GM15510 (cell line): ENCODE results near the gene BTN2A1.

ENCODE experiments used
- POLR2A ChIP-seq: IDR thresholded peaks from 3 replicates; pipeline ENCODE4 v1.6.1; 2011; ENCODE audit warnings: borderline replicate concordance; ENCODE audit not compliant: insufficient read length; ENCODE audit errors: extremely low read depth

The BTN2A1 gene

DNA sequence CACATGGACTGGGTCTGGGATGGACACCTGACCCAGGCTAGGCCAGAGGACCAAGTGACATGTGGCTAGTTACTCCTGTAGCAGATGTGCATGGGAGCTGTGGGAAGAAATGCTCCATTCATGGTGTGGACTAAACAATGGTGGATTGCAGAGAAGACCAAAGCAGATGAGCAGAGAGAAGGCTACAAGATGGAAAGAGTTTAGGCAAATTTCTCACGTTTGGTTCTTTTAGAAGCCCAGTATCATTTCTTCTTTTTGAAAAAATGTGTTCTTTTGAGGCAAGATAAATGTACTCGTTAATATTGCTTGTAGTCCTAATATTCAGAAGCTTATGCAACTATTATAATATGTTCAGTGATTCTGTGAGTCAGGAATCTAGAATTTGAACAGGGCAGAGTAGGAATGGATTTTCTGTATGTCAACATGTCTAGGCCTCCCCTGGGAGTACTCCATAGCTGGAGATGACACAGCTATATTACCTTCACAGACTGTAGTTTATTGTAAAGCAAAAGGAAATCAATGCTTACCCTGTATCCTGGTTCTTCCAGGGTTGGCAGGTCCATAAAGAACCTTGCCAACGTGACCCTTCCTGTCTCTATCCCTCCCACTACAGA lies 2.3 kb upstream of the BTN2A1 start:
- no peak for TF ChIP-seq POLR2A

DNA sequence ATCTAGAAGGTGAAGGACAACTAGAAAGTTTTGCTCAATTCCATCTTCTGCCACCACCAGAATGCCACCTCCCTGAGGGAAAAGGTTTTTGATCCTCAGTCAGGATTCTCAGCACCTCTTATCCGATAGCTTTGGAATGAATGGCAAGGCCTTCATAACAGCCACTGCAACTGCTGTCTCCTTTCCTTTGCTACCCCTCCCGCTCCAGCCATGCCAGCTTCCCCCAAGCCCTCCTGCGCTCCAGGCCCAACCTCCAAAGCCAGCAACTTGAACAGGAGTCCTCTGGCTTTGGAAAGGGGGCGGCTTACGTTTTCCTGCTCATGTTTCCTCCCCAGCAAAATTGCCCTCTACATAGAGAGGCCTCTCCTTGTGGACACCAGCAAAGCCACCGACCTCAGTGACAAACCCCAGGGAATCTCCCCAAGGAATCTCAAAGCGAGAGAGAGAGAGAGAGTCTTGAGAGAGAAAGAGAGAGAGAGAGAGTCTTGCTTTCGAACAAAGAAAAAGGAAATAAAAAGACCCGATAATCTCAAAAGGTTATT lies 420 bp upstream of the BTN2A1 start:
- no peak for TF ChIP-seq POLR2A

DNA sequence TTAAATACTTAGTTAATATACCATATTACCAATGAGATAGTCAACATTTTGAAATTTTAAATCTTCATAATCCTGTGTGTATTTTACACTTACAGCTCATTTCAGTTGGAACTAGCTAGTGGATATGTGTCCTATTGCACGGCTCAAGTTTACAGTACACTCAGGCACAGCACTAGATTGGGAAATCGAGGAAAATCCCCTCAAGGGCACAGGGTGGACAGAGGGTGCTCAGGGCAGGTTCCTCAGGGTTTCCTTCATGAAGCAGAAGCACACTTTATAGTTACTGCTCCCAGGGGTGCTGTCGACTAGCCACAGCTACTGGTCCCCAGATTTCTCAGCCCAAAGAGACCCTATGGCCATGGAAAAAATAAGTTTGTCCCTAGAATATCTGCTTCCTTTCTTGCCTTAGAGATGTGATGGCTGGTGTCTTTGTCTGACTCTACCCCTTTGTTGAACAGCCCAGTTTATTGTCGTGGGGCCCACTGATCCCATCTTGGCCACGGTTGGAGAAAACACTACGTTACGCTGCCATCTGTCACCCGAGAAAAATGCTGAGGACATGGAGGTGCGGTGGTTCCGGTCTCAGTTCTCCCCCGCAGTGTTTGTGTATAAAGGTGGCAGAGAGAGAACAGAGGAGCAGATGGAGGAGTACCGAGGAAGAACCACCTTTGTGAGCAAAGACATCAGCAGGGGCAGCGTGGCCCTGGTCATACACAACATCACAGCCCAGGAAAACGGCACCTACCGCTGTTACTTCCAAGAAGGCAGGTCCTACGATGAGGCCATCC lies 1.5 kb downstream of the BTN2A1 start:
- no peak for TF ChIP-seq POLR2A

DNA sequence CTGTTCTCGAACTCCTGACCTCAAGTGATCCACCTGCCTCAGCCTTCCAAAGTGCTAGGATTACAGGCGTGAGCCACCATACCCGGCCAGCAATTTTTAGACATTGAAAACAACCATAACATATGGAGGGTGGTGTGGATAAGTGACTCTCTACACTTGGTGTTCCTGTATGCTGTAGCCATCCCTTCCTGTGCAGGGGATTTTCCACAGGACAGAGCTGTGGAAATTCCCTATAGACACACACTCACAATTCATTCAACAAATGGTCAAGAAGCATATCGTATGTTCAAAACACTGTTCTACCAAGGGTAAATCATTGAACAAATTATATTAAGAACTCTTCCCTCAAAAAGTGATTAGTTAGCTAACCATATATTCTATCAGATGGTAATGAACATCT lies 6.3 kb downstream of the BTN2A1 start:
- no peak for TF ChIP-seq POLR2A

DNA sequence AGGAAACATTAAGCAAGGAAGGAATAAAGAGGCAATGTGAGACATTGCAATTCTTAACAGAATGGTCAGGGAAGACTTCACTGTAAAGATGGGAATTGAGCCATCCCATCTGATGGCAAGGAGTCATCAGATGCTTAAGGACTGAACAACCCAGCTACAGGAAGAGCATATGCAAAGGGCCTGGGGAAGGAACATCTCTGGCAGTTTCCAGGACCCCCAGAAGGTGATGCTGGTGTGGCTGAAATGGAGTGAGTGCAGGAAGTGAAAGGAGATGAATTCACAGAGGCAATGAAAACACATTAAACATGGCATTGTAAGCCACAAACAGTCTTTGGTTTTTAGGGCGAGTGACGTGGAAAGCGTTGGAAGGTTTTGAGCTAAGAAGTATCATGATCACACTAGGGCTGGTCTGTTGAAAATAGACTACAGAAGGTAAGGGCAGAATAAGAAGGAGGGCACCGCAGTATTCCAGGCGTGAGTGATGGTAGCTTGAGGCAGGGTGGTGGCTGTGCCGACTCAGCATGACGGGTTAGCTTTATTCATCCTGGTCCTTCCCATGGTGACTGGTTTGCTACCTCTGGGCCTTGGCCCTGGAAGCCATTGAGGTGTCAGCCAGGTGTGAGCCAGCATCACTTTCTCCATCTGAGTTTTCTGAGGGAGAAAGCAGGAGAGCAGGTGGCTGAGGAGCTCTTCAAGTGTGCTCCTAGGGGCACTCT lies 6.8 kb downstream of the BTN2A1 start:
- TF ChIP-seq POLR2A = no peak

DNA sequence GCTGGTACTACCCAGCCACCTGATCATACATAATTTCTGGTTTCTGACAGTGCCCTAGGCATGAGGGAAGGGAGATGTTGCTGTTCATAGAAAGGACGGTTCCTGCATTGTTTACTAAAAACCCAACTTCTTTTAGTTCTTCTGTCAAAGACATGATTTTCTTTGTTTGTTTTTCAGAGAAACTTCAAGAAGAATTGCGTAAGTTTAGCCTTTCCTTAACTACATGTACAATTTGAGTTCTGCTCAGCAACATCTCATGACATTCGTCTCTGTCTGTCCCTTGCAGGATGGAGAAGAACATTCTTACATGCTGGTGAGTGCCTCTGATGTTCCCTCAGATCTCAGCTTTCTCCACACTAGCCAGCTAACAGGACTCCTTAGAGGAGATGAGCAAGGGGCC lies 8.0 kb downstream of the BTN2A1 start:
- no peak for TF ChIP-seq POLR2A

DNA sequence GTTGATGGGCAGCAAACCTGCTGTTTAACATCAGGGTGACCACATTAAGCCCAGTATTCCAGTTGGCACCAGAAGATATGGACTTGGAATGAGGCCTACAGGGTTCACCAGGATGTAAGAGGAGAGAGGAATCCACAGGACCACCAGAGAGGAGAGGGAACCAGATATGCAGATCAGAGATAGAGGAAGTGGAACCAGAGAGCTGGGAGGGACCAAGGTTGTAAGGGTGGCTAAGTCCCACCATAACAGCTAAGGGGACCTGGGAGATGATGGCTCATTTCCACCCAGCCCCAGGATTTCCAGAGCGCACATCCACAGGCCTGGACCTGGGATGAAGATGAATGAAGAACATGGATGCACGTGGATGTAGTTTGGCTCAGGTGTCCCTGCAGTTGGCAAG lies 11.1 kb downstream of the BTN2A1 start:
- no peak for TF ChIP-seq POLR2A

DNA sequence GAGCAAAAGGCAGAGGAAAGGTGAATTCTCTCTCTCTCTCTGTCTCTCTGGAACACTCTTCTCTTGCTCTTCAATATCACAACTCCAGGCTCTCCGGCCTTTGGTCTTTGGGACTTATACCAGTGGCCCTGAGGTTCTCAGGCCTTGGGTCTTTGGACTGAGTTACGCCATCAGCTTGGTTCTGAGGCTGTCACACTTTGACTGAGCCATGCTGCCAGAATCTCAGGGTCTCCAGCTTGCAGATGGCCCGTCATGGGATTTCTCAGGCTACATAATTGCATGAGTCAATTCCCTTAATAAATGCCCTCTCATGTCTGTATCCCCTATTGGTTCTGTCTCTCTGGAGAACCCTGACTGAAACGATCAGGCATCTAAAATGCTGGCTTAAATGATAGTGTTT lies 12.9 kb downstream of the BTN2A1 start:
- no peak for TF ChIP-seq POLR2A

DNA sequence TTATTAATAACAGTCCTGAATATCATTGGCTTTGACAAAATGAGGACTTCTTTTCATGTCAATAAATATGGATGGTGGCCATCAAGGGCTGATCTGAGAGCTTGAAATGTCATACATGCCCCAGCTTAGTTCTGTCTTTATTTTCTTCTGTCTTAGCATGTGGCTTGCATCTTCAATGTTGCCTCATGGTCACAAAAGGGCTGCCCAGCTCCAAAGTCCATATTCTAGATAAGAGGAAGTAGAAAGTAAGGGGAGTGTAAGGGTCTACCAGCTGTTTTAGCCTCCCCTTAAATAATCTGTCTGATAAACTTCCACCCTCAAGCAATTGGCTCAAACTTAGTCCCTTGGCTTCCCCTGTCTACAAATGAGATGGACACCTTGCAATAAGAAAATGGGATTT lies 14.2 kb downstream of the BTN2A1 start:
- TF ChIP-seq POLR2A = no peak

DNA sequence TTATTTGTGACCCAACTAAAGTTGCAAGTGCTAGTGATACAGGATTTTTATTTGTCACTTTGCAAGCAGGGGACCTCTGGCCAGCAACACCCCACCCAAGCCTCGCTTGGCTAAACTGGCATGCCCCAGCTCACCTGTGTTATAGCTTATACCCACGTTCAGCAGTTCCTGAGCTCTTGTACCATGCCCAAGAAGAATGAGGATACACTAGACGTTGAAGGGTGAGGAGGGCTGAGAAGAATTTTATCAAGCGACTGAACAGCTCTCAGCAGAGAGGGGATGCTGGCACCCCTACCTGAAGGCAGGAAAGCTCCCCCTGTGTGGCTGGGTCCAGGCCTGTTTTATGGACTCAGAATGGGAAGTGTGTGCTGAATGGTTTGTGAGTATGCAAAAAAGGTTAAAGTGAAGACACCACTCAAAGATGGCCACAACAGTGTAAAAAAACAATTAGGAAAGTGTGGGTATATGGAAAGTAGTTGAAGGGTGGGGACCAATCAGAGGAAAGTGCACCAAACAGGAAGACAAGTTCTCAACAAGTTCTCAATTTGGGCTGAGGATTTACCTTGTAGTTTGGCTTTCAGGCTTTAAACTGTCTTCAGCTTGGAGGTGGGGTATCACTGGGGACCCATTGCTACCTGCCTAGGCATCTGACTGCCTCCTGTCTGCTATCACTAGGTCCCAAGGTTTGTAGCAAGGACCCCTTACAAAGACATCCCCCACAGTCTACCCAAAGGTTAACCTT lies 15.0 kb downstream of the BTN2A1 start:
- TF ChIP-seq POLR2A = no peak

DNA sequence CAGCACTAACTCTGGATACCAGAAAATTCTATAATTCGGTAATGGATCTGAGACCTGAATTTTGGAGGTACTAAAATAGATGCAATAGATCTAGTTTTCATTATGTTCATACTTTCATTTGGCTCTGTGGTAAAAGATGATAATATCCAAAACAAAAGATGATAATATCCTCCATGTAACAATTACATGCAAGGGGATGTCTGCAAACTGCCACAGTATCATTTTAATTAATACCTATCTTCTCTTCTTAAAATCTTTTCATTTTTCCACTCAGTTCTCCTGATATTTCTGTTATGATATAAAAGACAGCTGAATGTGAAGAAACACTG lies 15.6 kb downstream of the BTN2A1 start:
- no peak for TF ChIP-seq POLR2A

DNA sequence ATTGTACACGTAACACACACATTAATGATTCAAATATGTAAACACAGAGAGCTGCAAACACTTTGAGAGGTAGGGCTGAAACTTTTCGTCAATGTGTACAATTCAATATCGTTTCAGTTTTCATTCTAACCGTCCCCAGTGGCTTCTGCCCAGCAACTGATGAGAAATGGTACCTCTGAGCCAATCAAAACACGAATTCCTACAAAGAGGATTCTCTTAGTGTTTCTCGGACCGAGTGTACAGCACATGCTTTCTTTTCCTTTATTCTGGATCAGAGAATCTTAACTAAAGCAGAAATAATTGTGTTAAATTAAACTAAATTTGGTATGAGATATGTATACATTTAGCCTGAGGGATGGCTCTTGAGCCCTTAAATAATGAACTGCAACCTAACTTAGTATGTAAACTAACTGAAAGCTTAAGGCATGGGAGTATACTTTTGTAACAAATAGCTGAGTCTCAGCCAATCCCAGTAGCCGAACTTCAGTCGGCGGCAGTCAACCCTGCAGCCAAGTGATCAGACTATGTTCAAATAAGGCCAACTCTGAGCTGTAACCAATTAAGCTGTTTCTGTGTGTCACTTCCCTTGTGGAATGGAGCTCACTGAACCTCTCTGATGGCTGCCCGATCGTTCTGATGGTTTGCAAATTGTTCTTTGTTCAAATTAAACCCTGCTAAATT lies 16.1 kb downstream of the BTN2A1 start:
- TF ChIP-seq POLR2A = peak; percentile 74

DNA sequence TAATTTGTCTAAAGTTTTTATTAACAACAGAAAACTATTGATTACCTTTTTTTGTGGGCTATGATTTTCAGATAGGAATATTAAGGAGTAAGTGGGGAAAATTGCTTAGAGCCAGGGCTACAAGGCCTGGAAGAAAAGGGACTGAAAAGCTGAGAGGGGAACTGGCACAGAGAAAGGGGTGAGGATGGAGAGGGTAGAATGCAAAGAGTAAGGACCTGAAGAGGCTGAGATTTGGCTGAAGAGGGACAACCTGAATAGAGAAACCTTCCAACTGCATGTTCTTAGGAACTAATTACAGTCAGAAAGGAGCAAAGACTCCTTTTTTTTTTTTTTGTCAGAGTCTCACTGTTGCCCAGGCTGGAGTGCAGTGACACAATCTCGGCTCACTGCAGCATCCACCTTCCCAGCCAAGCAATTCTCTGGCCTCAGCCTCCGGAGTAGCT lies 16.7 kb downstream of the BTN2A1 start:
- no peak for TF ChIP-seq POLR2A
